Tibial nerve (tissue), 3 donors: ENCODE results near the gene APOL1.
"Not testable (repeated sequence)": the region's sequence is repeated elsewhere in the genome, so short reads cannot be mapped to it uniquely, and the experiment has no call there.

ENCODE experiments used
- CTCF ChIP-seq, 5 experiments: fragments of 200-600 bp in 3 of 5; fragments of 450-650 bp in 2 of 5; sonication (generic) in 3 of 5; IDR thresholded peaks; one replicate each; pipeline ENCODE4 v1.5.1; 2016 to 2019; ENCODE audit warnings: antibody characterized with exemption in 5 of 5, mild to moderate bottlenecking in 3 of 5, moderate library complexity in 2 of 5
- POLR2A ChIP-seq, 2 donors: fragments of 450-650 bp; IDR thresholded peaks; one replicate each; pipeline ENCODE4 v1.6.1; 2017; ENCODE audit warnings: antibody characterized with exemption in 2 of 2, mild to moderate bottlenecking in 2 of 2, moderate library complexity in 2 of 2

- not testable (repeated sequence) for TF ChIP-seq CTCF, POLR2A (IDR thresholded peaks at IDR 0.05)
Measured at GRCh38 chr22:36228369-36228768, 24.6 kb upstream of the APOL1 start.
